H1 (cell line): ENCODE data around the gene CALD1. TPM values are rescaled to one million over a fixed set of nuclear protein-coding genes. Genes with fewer than 3 reads are reported as not detected.

Experiments used
- BACH1 ChIP-seq: IDR thresholded peaks from 2 replicates; pipeline ENCODE4 v1.6.1; 2012; ENCODE audit warnings: low read length, improper control_type of control experiment
- CBX5 ChIP-seq: fragments of 300-800, 300-1000 bp; sonication (generic); IDR thresholded peaks from 2 replicates; pipeline ENCODE4 v1.7.1; 2016; ENCODE audit warnings: antibody characterized with exemption, low read length, low read depth
- CREB1 ChIP-seq: IDR thresholded peaks from 2 replicates; pipeline ENCODE4 v1.6.1; 2012; ENCODE audit warnings: inconsistent platforms
- CTBP2 ChIP-seq: IDR thresholded peaks from 2 replicates; pipeline ENCODE4 v1.7.0; 2011; ENCODE audit warnings: borderline replicate concordance, mild to moderate bottlenecking, moderate library complexity, mixed read lengths, low read length; ENCODE audit not compliant: insufficient read depth, insufficient read length
- FOSL1 ChIP-seq: IDR thresholded peaks from 2 replicates; pipeline ENCODE4 v1.6.1; 2011; ENCODE audit warnings: mild to moderate bottlenecking, low read depth, low read length, moderate library complexity; ENCODE audit not compliant: insufficient read depth
- HDAC6 ChIP-seq: IDR thresholded peaks from one replicate; pipeline ENCODE4 v1.7.1; 2012; ENCODE audit warnings: low read depth, mild to moderate bottlenecking, inconsistent platforms, low read length, moderate library complexity
- SP4 ChIP-seq: IDR thresholded peaks from 2 replicates; pipeline ENCODE4 v1.6.1; 2012; ENCODE audit warnings: low read length, inconsistent platforms
- SUZ12 ChIP-seq: fragments of 200-600 bp; sonication (generic); IDR thresholded peaks from 2 replicates; pipeline ENCODE4 v1.6.1; 2012; ENCODE audit warnings: mild to moderate bottlenecking, inconsistent platforms, low read length, moderate library complexity, mixed read lengths
- polyA plus RNA-seq, 7 experiments: library from polyadenylated mRNA; depleted of rRNA in 3 of 7; stranded (reverse) in 5 of 7; unstranded in 2 of 7; fragments of >200 nt in 5 of 7; fragments of 200-250 nt in 2 of 7; gene quantifications; 1 replicate in 5 of 7; 2 replicates in 1 of 7; 4 replicates in 1 of 7; pipeline versions ENCODE4 v1.2.1 to v1.2.3, GENCODE V29; 2011 to 2013; ENCODE audit warnings: missing spikeins in 2 of 7, mixed read lengths in 2 of 7
- total RNA-seq: library from RNA; stranded (reverse); fragmentation: NEBNext Ultra II Directional; extraction: Animal tissue kit (Norgen Biotek cat#: 25700); gene quantifications from 2 replicates; pipeline ENCODE4 v1.2.1, GENCODE V29; 2021

CALD1 gene
- total and polyA plus RNA-seq, 2 of the 8 experiments (the other 6 are each of a cell fraction or from before 2014, with no cell fraction given) = 34.3 to 177 TPM

DNA sequence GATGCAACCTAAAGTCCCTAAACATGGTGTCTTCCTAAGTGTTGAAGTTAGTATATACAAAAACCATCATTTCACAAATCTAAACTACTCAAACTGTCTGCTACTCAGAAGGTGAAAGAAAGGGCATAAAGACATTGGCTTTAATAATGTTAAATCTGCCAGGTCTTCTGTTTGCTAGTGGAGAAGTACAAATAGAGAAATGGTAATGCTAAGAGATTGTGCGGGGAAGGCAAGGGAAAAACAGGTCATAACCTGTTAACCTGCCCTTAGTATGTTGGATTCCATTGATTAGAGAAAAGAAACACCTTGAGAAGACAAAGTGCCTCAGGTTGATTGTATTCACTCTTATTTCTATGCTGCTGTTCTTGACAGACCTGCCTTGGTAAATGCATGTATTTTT, 80.3 kb downstream of the CALD1 start (continued):
- TF ChIP-seq CREB1 (no peak), SUZ12 (no peak), FOSL1 (no peak), HDAC6 (no peak), CBX5 (no peak), BACH1 (no peak), SP4 (no peak), CTBP2 (no peak)
